AG04450 (cell line): ENCODE measurements around the gene SLC29A1. TPM values are rescaled to one million over a fixed set of nuclear protein-coding genes. Genes with fewer than 3 reads are reported as not detected.

Experiments
- CTCF ChIA-PET: fragments of 300-600, 350-600 bp; formaldehyde crosslinking; extraction: SDS; loops from one replicate; lab custom pipeline; 2022; ENCODE audit warnings: antibody characterized with exemption, inconsistent platforms; lab: Charles Lee
- POLR2A ChIA-PET: fragments of 350-600 bp; formaldehyde crosslinking; extraction: SDS; loops from one replicate; lab custom pipeline; 2021; ENCODE audit warnings: antibody characterized with exemption, inconsistent platforms; lab: Yijun Ruan, JAX
- DNase-seq: peaks from one replicate; pipeline ENCODE4 v3.0.0-alpha.2; 2011; ENCODE audit warnings: low read depth, low spot score
- H3K27ac ChIP-seq: one replicate; pipeline ENCODE4 v1.5.1; 2012; ENCODE audit warnings: low read depth, low read length, control low read depth
- H3K27me3 ChIP-seq: one replicate; pipeline ENCODE4 v1.6.0; 2012; ENCODE audit warnings: low read length; ENCODE audit not compliant: control insufficient read depth, insufficient read depth
- H3K4me3 ChIP-seq: 2 replicates; pipeline ENCODE4 v1.5.1; 2011; ENCODE audit warnings: mild to moderate bottlenecking, low read depth, low read length, control low read depth
- H3K9me3 ChIP-seq: 2 replicates; pipeline ENCODE4 v1.5.1; 2012; ENCODE audit warnings: low read length; ENCODE audit not compliant: control insufficient read depth, insufficient read depth
- CTCF ChIP-seq: IDR thresholded peaks from 2 replicates; pipeline ENCODE4 v1.5.1; 2011; ENCODE audit warnings: low read depth, low read length, control low read depth, inconsistent platforms
- polyA plus RNA-seq: library from polyadenylated mRNA; depleted of rRNA; stranded (reverse); fragments of >200 nt; gene quantifications from 2 replicates; pipeline ENCODE4 v1.2.3, GENCODE V29; 2011

SLC29A1 gene
- polyA plus RNA-seq, 1 experiment = 13.2 TPM

GRCh38 chr6:44267252-44267651 lies 43.9 kb downstream of the SLC29A1 start:
- ChIA-PET POLR2A (no interaction called here), CTCF (interaction anchor here (0.6 to 6.0 kb wide), 13 partner anchors 9 to 1123 kb away, joined by 3 to 93 read pairs (median 5); partner anchors contain the start of genes AARS2, CDC5L, SLC35B2 and SPATS1)
- H3K4me3 ChIP-seq = no peak overlapping the region
- no peaks in the 10 kb centered on the region; the same call in 1 of the 2 replicates for H3K9me3 ChIP-seq
- H3K27ac ChIP-seq = no peak overlapping the region
- no peak for DNase-seq
- TF ChIP-seq CTCF = no peak
- H3K27me3 ChIP-seq = peaks cover 37% of the 10 kb centered on the region

- H3K27ac ChIP-seq = no peak overlapping the region
- POLR2A ChIA-PET = interaction anchor here (0.6 to 1.1 kb wide), 3 partner anchors 21 to 120 kb away, joined by 3 to 7 read pairs (median 5); partner anchors contain the start of gene HSP90AB1
- H3K4me3 ChIP-seq = no peak overlapping the region
- CTCF ChIA-PET = interaction anchor here (0.6 to 6.0 kb wide), 21 partner anchors 11 to 1122 kb away, joined by 3 to 93 read pairs (median 4); partner anchors contain the start of genes AARS2, CDC5L, SLC35B2 and SPATS1
- H3K27me3 ChIP-seq = peaks cover 45% of the 10 kb centered on the region
- peak; percentile 99 for TF ChIP-seq CTCF
- H3K9me3 ChIP-seq = no peaks in the 10 kb centered on the region; the same call in 1 of the 2 replicates
- DNase-seq = no peak
Measured at GRCh38 chr6:44268095-44268628, 44.8 kb downstream of the SLC29A1 start.

GRCh38 chr6:44269178-44269920 lies 46.0 kb downstream of the SLC29A1 start:
- TF ChIP-seq CTCF = no peak
- no peak for DNase-seq
- Histone ChIP-seq H3K4me3 (no peak overlapping the region), H3K27me3 (peaks cover 55% of the 10 kb centered on the region), H3K9me3 (no peaks in the 10 kb centered on the region; the same call in 1 of the 2 replicates), H3K27ac (no peak overlapping the region)
- POLR2A ChIA-PET = no interaction called here
- CTCF ChIA-PET = interaction anchor here (0.6 to 6.0 kb wide), 7 partner anchors 15 to 69 kb away, joined by 4 to 93 read pairs (median 6); partner anchors contain the start of gene AARS2

GRCh38 chr6:44269921-44270525 lies 46.6 kb downstream of the SLC29A1 start, which contains the start of gene TMEM151B:
Gene TMEM151B, plus strand, starts transcription at chr6:44270450. Its CDS starts 293 bp downstream, at chr6:44270743.
- H3K27ac ChIP-seq = no peak within 1 kb of the TSS
- H3K9me3 ChIP-seq = no peaks in the 10 kb centered on the region; the same call in 1 of the 2 replicates
- ChIA-PET POLR2A (interaction anchor here (0.6 kb wide), 1 partner anchor 13 kb away, joined by 3 read pairs; no protein-coding TSS in a partner anchor), CTCF (interaction anchor here (0.6 to 6.0 kb wide), 5 partner anchors 33 to 68 kb away, joined by 5 to 93 read pairs (median 6); partner anchors contain the start of gene AARS2)
- no peak for TF ChIP-seq CTCF
- DNase-seq = no peak
- H3K27me3 ChIP-seq = peaks cover 58% of the 10 kb centered on the region
- H3K4me3 ChIP-seq = peak within 1 kb of the TSS; percentile 22; the same call in 1 of the 2 replicates
